ENCODE results near the gene SLC11A1.

Gene SLC11A1

DNA sequence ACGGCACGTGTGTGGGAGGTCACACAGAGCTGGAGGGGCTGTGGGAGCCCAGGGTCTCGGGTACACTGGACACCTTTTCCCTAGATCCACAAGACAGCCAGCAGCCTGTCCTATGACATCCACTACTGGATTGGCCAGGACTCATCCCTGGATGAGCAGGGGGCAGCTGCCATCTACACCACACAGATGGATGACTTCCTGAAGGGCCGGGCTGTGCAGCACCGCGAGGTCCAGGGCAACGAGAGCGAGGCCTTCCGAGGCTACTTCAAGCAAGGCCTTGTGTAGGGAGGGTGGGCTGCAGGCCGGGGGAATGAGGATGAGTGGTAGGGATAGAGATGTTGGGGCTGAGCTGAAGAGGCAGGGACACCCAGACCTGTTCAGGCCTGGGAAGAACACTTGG is 43.5 kb downstream of the SLC11A1 start:
- no peak overlapping the region for H3K27ac ChIP-seq
- TF ChIP-seq, protein P1, sequence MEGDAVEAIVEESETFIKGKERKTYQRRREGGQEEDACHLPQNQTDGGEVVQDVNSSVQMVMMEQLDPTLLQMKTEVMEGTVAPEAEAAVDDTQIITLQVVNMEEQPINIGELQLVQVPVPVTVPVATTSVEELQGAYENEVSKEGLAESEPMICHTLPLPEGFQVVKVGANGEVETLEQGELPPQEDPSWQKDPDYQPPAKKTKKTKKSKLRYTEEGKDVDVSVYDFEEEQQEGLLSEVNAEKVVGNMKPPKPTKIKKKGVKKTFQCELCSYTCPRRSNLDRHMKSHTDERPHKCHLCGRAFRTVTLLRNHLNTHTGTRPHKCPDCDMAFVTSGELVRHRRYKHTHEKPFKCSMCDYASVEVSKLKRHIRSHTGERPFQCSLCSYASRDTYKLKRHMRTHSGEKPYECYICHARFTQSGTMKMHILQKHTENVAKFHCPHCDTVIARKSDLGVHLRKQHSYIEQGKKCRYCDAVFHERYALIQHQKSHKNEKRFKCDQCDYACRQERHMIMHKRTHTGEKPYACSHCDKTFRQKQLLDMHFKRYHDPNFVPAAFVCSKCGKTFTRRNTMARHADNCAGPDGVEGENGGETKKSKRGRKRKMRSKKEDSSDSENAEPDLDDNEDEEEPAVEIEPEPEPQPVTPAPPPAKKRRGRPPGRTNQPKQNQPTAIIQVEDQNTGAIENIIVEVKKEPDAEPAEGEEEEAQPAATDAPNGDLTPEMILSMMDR (conservative IDR thresholded peaks at IDR 0.05): no peak

DNA sequence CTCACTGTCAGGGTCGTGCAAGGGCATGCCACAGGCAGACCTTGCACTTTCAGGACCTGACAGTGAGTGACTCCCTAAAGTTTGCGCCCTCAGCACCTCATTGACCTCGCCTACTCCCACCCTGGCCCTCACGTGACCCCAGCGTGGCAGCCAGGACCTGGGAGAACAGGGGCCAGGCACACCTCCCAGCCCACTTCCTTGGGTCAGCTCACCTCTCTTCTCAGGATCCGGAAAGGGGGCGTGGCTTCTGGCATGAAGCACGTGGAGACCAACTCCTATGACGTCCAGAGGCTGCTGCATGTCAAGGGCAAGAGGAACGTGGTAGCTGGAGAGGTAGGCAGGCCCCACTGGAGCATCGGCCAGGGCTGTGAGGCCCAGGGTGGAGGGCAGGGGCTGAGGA is 45.7 kb downstream of the SLC11A1 start:
- TF ChIP-seq, protein P1 (conservative IDR thresholded peaks at IDR 0.05): no peak
- no peak overlapping the region for H3K27ac ChIP-seq

DNA sequence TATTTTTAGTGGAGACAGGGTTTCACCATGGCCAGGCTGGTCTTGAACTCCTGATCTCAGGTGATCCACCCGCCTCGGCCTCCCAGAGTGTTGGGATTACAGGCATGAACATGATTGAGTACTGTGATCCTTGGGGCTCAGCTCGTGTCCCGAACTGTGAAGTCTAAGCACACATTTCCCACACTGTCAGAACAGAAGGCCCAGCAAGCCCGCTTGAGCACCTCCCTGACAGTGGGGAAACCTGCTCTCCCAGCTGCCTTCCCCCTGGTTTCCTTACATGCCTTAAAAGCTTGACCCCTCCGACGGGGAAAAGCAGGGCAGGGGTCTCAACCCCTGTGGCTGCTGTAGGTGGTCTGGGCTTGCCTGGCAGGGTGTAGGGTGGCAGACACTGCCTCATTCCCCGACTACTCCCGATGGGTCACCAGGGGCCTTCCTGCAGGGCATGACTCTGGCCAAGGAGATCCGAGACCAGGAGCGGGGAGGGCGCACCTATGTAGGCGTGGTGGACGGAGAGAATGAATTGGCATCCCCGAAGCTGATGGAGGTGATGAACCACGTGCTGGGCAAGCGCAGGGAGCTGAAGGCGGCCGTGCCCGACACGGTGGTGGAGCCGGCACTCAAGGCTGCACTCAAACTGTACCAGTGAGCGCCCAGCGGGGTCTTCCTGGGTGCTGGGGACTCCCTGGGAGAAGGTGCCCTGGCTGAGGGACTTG is 46.9 kb downstream of the SLC11A1 start:
- no peak overlapping the region for H3K27ac ChIP-seq
- TF ChIP-seq, protein P1 (conservative IDR thresholded peaks at IDR 0.05): no peak

DNA sequence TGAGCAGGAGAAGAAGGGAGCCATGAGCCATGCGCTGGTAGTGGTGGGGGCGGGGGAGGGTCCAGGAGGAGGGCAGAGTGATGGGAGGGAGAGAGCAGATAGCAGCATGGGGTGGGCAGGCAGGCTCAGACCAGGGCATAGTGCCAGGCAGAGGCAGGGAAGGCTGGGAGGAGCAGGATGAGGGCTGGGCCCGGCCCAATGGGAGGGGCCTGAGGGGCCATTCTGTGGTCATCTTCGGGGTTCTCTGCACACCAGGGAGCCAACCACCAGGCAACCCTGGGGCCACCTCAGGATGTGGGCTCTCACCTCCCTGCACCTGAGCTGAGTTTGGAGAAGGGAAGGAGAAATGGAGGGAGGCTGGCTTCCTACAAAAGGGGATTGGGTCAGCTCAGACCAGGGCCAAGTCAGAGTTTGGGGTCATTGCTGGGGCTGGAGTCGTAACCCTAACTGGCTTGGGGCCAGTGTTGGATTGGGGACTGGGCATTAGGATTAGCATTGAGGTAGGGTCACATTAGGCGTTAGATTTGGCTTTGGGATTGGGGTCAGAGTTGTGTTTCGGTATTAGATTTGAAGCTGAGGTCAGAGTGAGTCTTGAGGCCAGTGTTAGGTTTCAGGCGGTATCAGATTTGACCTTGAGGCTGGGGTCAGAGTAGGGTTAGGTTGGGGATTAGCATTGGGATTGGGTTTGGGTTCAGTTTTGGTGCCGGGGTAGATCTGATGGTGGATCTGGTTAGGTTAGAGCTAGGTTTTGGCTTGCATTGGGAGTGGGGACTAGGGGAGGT is 48.0 kb downstream of the SLC11A1 start:
- TF ChIP-seq, protein P1 (conservative IDR thresholded peaks at IDR 0.05): no peak
- H3K27ac ChIP-seq: no peak overlapping the region

DNA sequence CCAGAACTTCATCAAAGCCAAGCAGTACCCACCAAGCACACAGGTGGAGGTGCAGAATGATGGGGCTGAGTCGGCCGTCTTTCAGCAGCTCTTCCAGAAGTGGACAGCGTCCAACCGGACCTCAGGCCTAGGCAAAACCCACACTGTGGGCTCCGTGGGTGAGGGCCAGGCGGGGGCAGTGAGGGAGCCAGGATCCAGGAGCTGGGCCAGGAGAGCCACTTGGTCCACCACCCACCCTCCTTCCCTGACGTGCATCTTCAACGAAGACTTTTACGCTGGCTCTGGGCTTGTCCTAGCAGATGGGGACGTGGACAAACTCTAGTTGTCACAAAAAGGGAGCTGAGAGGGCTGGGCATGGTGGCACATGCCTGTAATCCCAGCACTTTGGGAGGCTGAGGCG is 48.6 kb downstream of the SLC11A1 start:
- no peak overlapping the region for H3K27ac ChIP-seq
- TF ChIP-seq, protein P1 (conservative IDR thresholded peaks at IDR 0.05): no peak

DNA sequence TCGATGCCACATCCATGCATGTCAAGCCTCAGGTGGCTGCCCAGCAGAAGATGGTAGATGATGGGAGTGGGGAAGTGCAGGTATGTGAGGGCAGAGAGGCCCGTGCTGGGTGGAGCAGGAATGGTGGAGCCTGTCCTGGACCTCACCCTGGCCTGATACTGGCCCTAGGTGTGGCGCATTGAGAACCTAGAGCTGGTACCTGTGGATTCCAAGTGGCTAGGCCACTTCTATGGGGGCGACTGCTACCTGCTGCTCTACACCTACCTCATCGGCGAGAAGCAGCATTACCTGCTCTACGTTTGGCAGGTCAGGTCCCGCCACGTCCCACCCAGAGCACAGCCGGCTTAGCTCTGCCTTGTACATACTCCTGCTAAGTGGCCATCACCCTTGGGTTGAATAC is 49.8 kb downstream of the SLC11A1 start:
- H3K27ac ChIP-seq: no peak overlapping the region

More for the DNA sequence above, 49.8 kb downstream of the SLC11A1 start:
- TF ChIP-seq, protein P1 (conservative IDR thresholded peaks at IDR 0.05): no peak
